ENCODE results near the gene TUBB1. TPM values are rescaled to one million over a fixed set of nuclear protein-coding genes. Genes with fewer than 3 reads are reported as not detected.

TUBB1 gene
- total and polyA plus RNA-seq, 2 donors from 2014 or later, result 0.17 TPM; not detected in 1

GRCh38 chr20:59004493-59004762 lies 14.8 kb upstream of the TUBB1 start:
- Histone ChIP-seq H3K27ac (ENCODE audit: low read depth in 2 of 2, low read length in 2 of 2) (peak overlapping the region in 1 of 2 donors; percentile 28), H3K27me3 (ENCODE audit: control insufficient read depth, insufficient read depth, low read length) (no peaks in the 10 kb centered on the region), H3K4me3 (ENCODE audit: low read length in 3 of 3) (no peak overlapping the region), H3K9ac (ENCODE audit: low read length in 3 of 3) (peak overlapping the region in 1 of 3 donors; percentile 15), H3K9me3 (ENCODE audit: control insufficient read depth in 2 of 3, insufficient read depth in 1 of 3, low read length in 3 of 3) (no peaks in the 10 kb centered on the region), H3K4me1 (ENCODE audit: control insufficient read depth in 2 of 3, insufficient read depth in 2 of 3, low read depth in 1 of 3, low read length in 3 of 3) (peaks cover 0 to 14% (median 5%) of the 10 kb centered on the region in 3 donors), H3K36me3 (ENCODE audit: control insufficient read depth in 2 of 3, insufficient read depth in 3 of 3, low read length in 3 of 3) (peaks cover 0 to 4% (median 0%) of the 10 kb centered on the region in 3 donors)
- DNase-seq (peak in 1 of 5 donors; percentile 78), FAIRE-seq (no peak)
- no peak for TF ChIP-seq CTCF (IDR thresholded peaks at IDR 0.05; ENCODE audit: borderline replicate concordance, extremely low read depth, insufficient read depth)
- intact Hi-C loops (cut with DNase I), result no loop called here

- no peak for FAIRE-seq
- TF ChIP-seq CTCF (IDR thresholded peaks at IDR 0.05; ENCODE audit: borderline replicate concordance, extremely low read depth, insufficient read depth), result no peak
Measured at GRCh38 chr20:59004763-59005522, 14.3 kb upstream of the TUBB1 start.

GRCh38 chr20:59005523-59006166 lies 13.6 kb upstream of the TUBB1 start:
- H3K27me3 ChIP-seq (ENCODE audit: control insufficient read depth, insufficient read depth, low read length), result no peaks in the 10 kb centered on the region
- peak overlapping the region in 1 of 3 donors; percentile 65 for H3K9ac ChIP-seq (ENCODE audit: low read length in 3 of 3)
- no peak for TF ChIP-seq CTCF (IDR thresholded peaks at IDR 0.05; ENCODE audit: borderline replicate concordance, extremely low read depth, insufficient read depth)
- no peaks in the 10 kb centered on the region for H3K9me3 ChIP-seq (ENCODE audit: control insufficient read depth in 2 of 3, insufficient read depth in 1 of 3, low read length in 3 of 3)
- intact Hi-C loops (cut with DNase I), result no loop called here
- peaks cover 0 to 18% (median 11%) of the 10 kb centered on the region in 3 donors for H3K4me1 ChIP-seq (ENCODE audit: control insufficient read depth in 2 of 3, insufficient read depth in 2 of 3, low read depth in 1 of 3, low read length in 3 of 3)
- FAIRE-seq (no peak), DNase-seq (peak in 1 of 5 donors; percentile 58)
- peaks cover 0 to 4% (median 0%) of the 10 kb centered on the region in 3 donors for H3K36me3 ChIP-seq (ENCODE audit: control insufficient read depth in 2 of 3, insufficient read depth in 3 of 3, low read length in 3 of 3)
- peak overlapping the region; percentile 3 to 62 for H3K27ac ChIP-seq (ENCODE audit: low read depth in 2 of 2, low read length in 2 of 2)
- peak overlapping the region in 2 of 3 donors; percentile 2 to 73 for H3K4me3 ChIP-seq (ENCODE audit: low read length in 3 of 3)

More at GRCh38 chr20:59004763-59005522, 14.3 kb upstream of the TUBB1 start:
- H3K27me3 ChIP-seq (ENCODE audit: control insufficient read depth, insufficient read depth, low read length), result no peaks in the 10 kb centered on the region
- peak in 1 of 5 donors; percentile 85 for DNase-seq
- peak overlapping the region in 1 of 3 donors; percentile 15 for H3K9ac ChIP-seq (ENCODE audit: low read length in 3 of 3)
- H3K36me3 ChIP-seq (ENCODE audit: control insufficient read depth in 2 of 3, insufficient read depth in 3 of 3, low read length in 3 of 3), result peaks cover 0 to 4% (median 0%) of the 10 kb centered on the region in 3 donors
- H3K27ac ChIP-seq (ENCODE audit: low read depth in 2 of 2, low read length in 2 of 2), result peak overlapping the region in 1 of 2 donors; percentile 28
- peaks cover 0 to 14% (median 6%) of the 10 kb centered on the region in 3 donors for H3K4me1 ChIP-seq (ENCODE audit: control insufficient read depth in 2 of 3, insufficient read depth in 2 of 3, low read depth in 1 of 3, low read length in 3 of 3)
- no peaks in the 10 kb centered on the region for H3K9me3 ChIP-seq (ENCODE audit: control insufficient read depth in 2 of 3, insufficient read depth in 1 of 3, low read length in 3 of 3)
- peak overlapping the region in 2 of 3 donors; percentile 0 to 73 for H3K4me3 ChIP-seq (ENCODE audit: low read length in 3 of 3)
- intact Hi-C loops (cut with DNase I), result no loop called here

Measured in kidney (tissue), 14 donors.